Head of caudate nucleus (tissue), 42 donors: ENCODE results near the gene RSPH1.

Source experiments
- DNase-seq, 42 donors: peaks; one replicate each; pipeline versions ENCODE4 v3.0.0 to v3.0.0-alpha.2; 2020 to 2021; ENCODE audit warnings: mixed read lengths in 7 of 42
- intact Hi-C: fragments of 100-400 bp; cut with DNase I; formaldehyde crosslinking; loops from one replicate; pipeline ENCODE4 v1.15.0; 2022

RSPH1 gene

GRCh38 chr21:42533306-42533962, 37.4 kb upstream of the RSPH1 start:
- DNase-seq, result peak in 5 of 42 donors; percentile 5 to 39 (median 26)
- intact Hi-C loops, result no loop called here

DNA sequence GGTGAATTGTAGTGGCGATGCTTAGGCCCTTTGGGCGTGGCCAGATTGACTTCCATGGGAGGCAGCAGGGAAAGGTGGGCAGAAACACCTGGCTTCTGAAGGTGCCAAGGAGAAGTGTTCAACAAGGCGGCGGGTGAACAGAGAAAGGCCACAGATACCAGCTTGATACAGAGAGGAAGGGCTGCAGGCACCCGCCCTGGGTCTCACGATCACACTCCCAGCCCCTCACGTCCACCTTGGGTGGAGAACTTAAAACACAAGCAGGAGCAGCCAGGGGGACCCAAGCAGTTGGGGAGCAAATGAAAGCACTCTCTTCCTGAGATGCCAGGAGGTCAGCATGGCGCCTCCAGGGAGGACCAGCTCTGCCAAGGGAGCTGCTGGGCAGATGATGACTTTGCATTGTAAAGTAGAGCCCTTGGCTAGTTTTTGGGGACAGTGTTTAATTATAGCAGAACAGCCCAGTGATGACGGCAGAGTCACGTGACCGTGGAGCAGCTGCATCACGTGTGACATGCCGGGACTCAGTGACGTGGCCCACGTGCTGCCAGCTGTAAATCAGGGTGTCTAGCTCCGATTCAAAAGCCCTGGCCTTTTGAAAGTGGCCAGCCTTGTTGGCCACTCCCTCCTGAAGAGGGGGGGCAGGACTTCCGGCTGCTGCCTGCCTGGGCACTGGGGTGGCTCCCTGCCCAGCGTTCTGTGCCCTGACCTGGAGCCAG, 36.6 kb upstream of the RSPH1 start:
- peak; percentile 53 to 93 (median 79) for DNase-seq
- intact Hi-C loops, result no loop called here

- intact Hi-C loops, result no loop called here
- peak in 2 of 42 donors; percentile 25 to 26 for DNase-seq
These were observed 35.7 kb upstream of the RSPH1 start for GRCh38 chr21:42531771-42532170.

DNA sequence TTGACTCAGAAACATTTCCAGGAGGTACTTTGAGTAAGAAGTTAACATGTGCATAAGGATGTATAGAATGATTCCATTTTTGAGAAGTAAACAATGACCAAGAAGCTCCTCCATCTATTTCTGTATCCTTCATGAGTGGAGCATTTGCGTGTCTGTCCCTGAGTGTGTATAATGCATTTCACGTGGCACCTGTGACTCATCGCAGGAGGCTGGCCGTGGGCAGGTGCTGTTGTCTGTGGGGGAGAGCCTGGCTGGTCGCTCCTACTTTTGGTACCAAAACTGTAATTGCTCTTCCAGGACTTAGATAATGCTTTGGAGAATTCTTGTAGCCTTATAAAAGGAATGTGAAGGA, 34.1 kb upstream of the RSPH1 start:
- intact Hi-C loops, result no loop called here
- DNase-seq, result peak in 36 of 42 donors; percentile 28 to 87 (median 57)

- DNase-seq, result peak in 1 of 42 donors; percentile 13
- intact Hi-C loops, result no loop called here
These were observed 31.6 kb upstream of the RSPH1 start for GRCh38 chr21:42527489-42528158.

- DNase-seq, result peak in 1 of 42 donors; percentile 14
- intact Hi-C loops, result no loop called here
These were observed 31.1 kb upstream of the RSPH1 start for GRCh38 chr21:42527127-42527488.

DNA sequence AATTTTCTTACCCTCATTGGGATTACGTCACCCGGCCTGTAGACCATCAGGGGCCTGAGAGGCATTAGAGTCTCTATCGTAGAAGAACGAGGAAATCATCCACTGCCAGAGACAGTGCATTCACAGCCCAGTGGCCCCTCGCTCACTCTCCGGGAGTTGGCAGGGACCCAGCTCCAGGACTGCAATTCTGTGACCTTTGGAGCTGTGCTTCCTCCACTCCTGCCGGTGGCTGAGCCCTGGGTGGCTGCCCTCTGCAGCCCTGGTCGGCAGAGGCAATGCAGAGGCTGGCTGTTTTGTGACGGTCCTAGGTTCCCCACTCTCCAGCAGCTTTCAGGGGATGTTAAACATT, 30.3 kb upstream of the RSPH1 start:
- no peak for DNase-seq
- intact Hi-C loops, result no loop called here

GRCh38 chr21:42525676-42526378, 29.8 kb upstream of the RSPH1 start:
- peak in 7 of 42 donors; percentile 36 to 68 (median 56) for DNase-seq
- intact Hi-C loops, result no loop called here

DNA sequence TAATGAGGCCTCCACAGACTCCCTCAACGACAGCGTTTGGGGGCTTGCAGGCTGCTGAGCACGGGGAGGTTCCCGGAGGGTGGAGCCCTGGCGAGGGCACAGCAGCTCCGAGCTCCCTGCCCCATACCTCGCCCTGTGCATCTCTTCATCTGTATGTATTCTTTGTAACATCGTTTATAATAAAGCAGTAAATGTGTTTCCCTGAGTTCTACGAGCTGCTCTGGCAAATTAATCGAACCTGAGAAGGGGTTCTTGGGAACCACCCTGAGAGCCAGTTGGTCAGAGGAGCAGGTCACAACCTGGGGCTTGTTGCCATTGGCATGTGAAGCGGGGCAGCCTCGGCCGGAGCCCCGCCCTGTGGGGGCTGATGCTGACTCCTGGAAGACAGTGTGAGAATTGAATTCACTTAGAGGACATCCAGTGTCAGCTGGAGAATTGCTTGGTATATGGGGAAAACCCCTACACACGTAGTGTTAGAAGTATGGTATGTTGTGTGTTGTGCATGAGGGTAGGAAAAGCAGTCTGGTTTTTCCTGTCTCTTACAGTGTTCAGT, 29.1 kb upstream of the RSPH1 start:
- intact Hi-C loops, result no loop called here
- DNase-seq, result peak in 1 of 42 donors; percentile 41

DNA sequence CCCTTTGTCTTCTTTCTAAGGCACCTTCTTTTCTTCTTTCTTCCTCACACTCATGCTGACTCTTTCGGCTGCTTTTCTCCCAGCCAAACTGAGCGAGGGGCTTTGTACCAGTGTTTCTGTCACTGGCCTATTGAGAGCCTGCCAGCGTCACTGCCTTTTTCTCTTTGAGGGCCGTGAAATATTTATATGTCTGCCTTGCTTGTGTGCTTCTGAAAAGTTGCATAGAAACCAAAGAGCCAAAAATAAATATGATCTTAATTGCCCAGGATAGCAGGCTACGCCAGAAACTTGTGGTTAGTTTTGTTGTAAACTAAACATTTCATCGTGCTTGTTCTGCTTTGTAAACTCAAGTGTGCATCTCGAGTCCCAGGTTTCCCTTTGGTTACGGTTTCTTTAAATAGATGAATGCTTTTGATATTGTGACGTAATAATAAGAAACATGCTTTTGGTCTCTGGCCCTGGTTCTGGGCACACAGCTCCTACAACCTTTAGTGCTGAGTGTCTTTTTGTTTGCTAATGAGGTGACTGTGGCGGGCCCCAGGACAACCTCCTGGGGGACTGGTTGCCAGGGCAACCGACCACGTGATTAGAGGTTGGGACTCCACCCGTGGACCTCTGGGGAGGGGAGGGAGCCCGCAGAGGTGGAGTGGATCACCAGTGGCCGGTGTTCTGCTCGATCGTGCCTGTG, 28.5 kb upstream of the RSPH1 start:
- peak in 7 of 42 donors; percentile 12 to 61 (median 34) for DNase-seq
- intact Hi-C loops, result no loop called here

GRCh38 chr21:42523941-42524340, 27.9 kb upstream of the RSPH1 start:
- intact Hi-C loops, result no loop called here

GRCh38 chr21:42523211-42523610, 27.2 kb upstream of the RSPH1 start:
- intact Hi-C loops, result no loop called here
- DNase-seq, result no peak

More at GRCh38 chr21:42523941-42524340, 27.9 kb upstream of the RSPH1 start:
- no peak for DNase-seq

GRCh38 chr21:42522771-42523170, 26.7 kb upstream of the RSPH1 start:
- no peak for DNase-seq
- intact Hi-C loops, result no loop called here

DNA sequence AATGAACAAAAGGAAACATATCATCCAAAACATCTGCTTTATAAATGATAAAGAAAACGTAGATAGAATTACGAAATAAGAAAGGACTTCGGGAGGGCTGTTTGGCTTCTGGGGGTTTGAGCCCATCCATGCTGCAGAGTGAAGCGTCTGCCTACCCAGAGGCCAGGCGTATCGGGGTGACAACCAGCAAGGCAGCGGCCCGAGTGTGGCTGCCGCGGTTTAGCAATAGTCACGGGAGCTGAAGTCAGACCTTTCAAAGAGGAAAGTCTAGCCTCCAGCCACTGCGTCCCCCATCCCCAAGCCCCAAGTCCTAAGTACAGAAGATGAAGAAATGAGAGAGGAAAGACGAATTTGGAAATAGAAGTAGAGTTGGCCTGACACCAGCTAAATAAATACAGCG, 26.2 kb upstream of the RSPH1 start:
- intact Hi-C loops, result no loop called here
- DNase-seq, result no peak

GRCh38 chr21:42521805-42522204, 25.8 kb upstream of the RSPH1 start:
- intact Hi-C loops, result no loop called here
- DNase-seq, result no peak

GRCh38 chr21:42521384-42521783, 25.4 kb upstream of the RSPH1 start:
- intact Hi-C loops, result no loop called here

DNA sequence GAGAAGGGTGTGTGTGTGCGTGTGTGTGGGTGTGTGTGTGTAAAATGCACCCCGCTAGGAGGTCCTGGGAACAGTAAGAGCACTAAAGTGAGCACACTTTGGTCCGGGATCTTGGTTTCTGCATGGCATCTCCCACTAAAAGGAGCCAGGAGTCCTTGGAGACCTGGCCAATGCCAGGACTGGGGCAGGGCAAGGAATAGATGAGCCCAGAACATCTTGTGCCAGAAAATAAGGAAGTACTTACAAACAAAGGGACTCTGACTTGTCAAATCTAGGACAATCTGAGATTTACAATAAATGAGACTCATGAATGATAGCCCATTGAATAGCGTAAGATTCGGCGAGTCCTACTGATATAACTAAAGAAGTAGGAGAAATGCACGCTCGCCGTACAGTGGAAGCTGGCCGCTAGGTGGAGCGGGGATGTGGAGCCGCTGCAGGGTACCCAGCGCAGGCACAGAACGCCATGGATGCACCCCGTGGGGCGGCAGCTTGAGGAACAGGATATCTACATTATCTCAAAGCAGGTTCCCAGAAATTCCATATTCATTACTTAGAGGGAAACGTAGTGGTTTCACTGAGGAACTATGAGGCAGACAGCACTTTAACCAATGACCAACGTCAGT, 24.7 kb upstream of the RSPH1 start:
- intact Hi-C loops, result no loop called here
- DNase-seq, result peak in 10 of 42 donors; percentile 27 to 64 (median 38)

More at GRCh38 chr21:42521384-42521783, 25.4 kb upstream of the RSPH1 start:
- no peak for DNase-seq

- intact Hi-C loops, result no loop called here
These were observed 22.6 kb upstream of the RSPH1 start for GRCh38 chr21:42518626-42519025.

More at GRCh38 chr21:42518626-42519025, 22.6 kb upstream of the RSPH1 start:
- DNase-seq, result no peak
